ENCODE measurements around the gene LANCL3.

DNA sequence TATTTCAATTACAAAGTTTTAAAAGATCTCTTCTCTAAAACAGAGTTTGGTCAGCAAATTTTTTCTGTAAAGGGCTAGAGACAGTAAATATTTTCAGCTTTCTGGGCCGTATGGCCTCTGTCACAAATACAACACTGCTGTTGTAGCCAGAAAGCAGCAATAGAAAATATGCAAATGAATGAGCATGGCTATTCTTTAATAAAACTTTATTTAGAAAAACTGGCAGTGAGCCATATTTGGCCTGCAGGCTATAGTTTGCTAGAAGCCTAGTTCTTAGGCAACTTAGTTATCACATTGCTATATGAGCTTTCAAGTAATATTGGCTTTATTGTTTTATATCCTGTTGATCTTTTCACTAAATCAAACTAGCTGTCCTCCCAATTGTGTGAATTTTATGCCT is 87.6 kb downstream of the LANCL3 start:
- TF ChIP-seq POLR2AphosphoS5 (IDR thresholded peaks at IDR 0.05; ENCODE audit: low read depth, low read length) (no peak), SIN3A (IDR thresholded peaks at IDR 0.05; ENCODE audit: borderline replicate concordance, insufficient read depth, low read length) (no peak), TAF1 (IDR thresholded peaks at IDR 0.05; ENCODE audit: borderline replicate concordance, insufficient read depth, low read length) (no peak)
- TF ChIP-seq, protein P1, sequence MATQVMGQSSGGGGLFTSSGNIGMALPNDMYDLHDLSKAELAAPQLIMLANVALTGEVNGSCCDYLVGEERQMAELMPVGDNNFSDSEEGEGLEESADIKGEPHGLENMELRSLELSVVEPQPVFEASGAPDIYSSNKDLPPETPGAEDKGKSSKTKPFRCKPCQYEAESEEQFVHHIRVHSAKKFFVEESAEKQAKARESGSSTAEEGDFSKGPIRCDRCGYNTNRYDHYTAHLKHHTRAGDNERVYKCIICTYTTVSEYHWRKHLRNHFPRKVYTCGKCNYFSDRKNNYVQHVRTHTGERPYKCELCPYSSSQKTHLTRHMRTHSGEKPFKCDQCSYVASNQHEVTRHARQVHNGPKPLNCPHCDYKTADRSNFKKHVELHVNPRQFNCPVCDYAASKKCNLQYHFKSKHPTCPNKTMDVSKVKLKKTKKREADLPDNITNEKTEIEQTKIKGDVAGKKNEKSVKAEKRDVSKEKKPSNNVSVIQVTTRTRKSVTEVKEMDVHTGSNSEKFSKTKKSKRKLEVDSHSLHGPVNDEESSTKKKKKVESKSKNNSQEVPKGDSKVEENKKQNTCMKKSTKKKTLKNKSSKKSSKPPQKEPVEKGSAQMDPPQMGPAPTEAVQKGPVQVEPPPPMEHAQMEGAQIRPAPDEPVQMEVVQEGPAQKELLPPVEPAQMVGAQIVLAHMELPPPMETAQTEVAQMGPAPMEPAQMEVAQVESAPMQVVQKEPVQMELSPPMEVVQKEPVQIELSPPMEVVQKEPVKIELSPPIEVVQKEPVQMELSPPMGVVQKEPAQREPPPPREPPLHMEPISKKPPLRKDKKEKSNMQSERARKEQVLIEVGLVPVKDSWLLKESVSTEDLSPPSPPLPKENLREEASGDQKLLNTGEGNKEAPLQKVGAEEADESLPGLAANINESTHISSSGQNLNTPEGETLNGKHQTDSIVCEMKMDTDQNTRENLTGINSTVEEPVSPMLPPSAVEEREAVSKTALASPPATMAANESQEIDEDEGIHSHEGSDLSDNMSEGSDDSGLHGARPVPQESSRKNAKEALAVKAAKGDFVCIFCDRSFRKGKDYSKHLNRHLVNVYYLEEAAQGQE (IDR thresholded peaks at IDR 0.05; ENCODE audit: insufficient read depth in 1 of 2, low read depth in 2 of 2, low read length in 2 of 2) = no peak
